Measurements from ENCODE around the gene PKIB.

PKIB gene

DNA sequence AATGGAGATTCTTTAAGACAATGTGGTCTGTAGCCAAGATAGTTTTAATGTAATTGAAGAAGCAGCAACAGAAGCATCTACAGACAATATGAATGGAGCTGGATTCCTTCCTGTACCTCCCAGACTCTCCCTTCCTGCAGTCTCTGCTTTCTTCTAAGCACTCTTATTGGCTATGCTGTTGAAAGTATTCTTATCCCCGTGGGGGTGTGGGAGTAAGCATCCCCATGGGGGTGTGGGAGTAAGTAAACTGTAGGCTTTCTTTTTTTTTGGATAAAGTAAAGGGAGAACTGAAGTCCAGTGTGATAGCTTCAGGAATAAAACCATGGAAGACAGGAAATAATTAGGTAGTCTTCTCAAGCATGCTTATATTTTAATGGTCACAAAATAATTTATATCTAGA lies 4.1 kb downstream of the PKIB start:
- H3K4me3 Mint-ChIP-seq: no peak overlapping the region
- TF ChIP-seq, protein P1, sequence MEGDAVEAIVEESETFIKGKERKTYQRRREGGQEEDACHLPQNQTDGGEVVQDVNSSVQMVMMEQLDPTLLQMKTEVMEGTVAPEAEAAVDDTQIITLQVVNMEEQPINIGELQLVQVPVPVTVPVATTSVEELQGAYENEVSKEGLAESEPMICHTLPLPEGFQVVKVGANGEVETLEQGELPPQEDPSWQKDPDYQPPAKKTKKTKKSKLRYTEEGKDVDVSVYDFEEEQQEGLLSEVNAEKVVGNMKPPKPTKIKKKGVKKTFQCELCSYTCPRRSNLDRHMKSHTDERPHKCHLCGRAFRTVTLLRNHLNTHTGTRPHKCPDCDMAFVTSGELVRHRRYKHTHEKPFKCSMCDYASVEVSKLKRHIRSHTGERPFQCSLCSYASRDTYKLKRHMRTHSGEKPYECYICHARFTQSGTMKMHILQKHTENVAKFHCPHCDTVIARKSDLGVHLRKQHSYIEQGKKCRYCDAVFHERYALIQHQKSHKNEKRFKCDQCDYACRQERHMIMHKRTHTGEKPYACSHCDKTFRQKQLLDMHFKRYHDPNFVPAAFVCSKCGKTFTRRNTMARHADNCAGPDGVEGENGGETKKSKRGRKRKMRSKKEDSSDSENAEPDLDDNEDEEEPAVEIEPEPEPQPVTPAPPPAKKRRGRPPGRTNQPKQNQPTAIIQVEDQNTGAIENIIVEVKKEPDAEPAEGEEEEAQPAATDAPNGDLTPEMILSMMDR (IDR thresholded peaks at IDR 0.05): no peak
- H3K9me3 Mint-ChIP-seq: peaks cover 9% of the 10 kb centered on the region
- no peak for DNase-seq
- H3K36me3 Mint-ChIP-seq (ENCODE audit: low read depth): peaks cover 19% of the 10 kb centered on the region
- no peak overlapping the region for H3K27ac Mint-ChIP-seq
- peaks cover 31% of the 10 kb centered on the region for H3K27me3 Mint-ChIP-seq (ENCODE audit: low read depth, poor library complexity)
- H3K4me1 Mint-ChIP-seq: peaks cover 13% of the 10 kb centered on the region

DNA sequence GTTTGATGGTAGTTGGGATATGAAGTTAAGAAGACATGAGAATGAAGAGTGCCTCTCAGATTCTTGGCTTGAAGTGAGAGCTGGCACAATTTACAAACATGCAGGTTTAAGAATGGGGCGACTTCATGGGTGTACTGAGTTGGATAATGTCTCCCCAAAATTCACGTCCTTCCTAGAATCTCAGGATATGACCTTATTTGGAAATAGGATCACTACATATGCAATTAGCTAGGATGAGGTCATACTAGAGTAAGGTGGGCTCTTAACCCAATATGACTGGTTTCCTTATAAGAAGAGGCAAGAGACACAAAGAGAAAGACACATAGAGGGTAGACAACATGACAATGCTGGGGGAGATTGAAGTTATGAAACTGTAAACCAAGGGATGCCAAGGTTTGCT lies 5.2 kb downstream of the PKIB start:
- H3K27me3 Mint-ChIP-seq (ENCODE audit: low read depth, poor library complexity): peaks cover 24% of the 10 kb centered on the region
- no peak overlapping the region for H3K4me3 Mint-ChIP-seq
- DNase-seq: no peak
- peaks cover 19% of the 10 kb centered on the region for H3K36me3 Mint-ChIP-seq (ENCODE audit: low read depth)
- peaks cover 9% of the 10 kb centered on the region for H3K9me3 Mint-ChIP-seq
- no peak overlapping the region for H3K27ac Mint-ChIP-seq
- H3K4me1 Mint-ChIP-seq: peaks cover 6% of the 10 kb centered on the region
- TF ChIP-seq, protein P1 (IDR thresholded peaks at IDR 0.05): no peak

DNA sequence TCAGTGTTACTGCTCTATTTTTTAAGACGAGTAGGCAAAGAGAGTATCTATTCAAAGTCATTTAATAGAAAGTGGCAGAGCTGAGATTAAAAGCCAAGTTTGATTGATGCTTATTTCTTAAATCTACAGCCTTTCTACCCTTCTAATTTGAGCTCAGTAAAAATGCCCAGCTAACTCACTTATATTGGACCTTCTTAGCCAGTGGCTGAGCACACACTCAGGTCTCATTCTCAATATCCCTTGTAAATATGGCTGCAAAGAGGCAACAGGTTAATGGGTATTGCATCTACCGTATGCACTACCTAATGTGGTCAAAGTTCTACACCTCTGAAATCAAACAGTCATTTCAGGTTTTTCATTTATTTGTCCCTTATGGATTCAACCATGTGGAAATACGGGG lies 6.7 kb downstream of the PKIB start:
- H3K27me3 Mint-ChIP-seq (ENCODE audit: low read depth, poor library complexity): peaks cover 9% of the 10 kb centered on the region
- TF ChIP-seq, protein P1 (IDR thresholded peaks at IDR 0.05): no peak
- no peak overlapping the region for H3K4me3 Mint-ChIP-seq
- peaks cover 19% of the 10 kb centered on the region for H3K36me3 Mint-ChIP-seq (ENCODE audit: low read depth)
- H3K9me3 Mint-ChIP-seq: peaks cover 9% of the 10 kb centered on the region
- H3K4me1 Mint-ChIP-seq: peaks cover 7% of the 10 kb centered on the region
- no peak overlapping the region for H3K27ac Mint-ChIP-seq
- DNase-seq: no peak

DNA sequence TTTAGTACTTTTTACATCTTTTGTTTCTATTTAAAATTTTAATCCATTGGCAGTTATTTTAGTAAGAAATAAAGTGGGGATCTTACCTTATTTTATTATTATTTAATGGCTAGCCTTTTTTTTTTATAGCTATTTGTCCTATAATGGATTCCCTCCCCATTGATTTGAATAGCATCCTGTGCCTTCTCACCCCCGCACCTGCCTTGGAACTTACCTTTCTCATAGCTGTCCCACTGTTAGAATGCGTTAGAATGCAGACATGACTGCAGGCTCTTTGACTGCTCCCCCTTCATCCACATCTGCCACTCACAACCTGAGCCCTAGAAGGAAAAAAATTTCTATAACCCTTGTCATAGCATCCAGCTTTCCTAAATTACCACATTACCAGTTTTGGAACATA lies 9.1 kb downstream of the PKIB start:
- TF ChIP-seq, protein P1 (IDR thresholded peaks at IDR 0.05): no peak
- Mint-ChIP-seq H3K27ac (no peak overlapping the region), H3K27me3 (ENCODE audit: low read depth, poor library complexity) (peaks cover 7% of the 10 kb centered on the region), H3K4me3 (no peak overlapping the region), H3K36me3 (ENCODE audit: low read depth) (peaks cover 15% of the 10 kb centered on the region), H3K9me3 (peaks cover 9% of the 10 kb centered on the region), H3K4me1 (peaks cover 15% of the 10 kb centered on the region)
- no peak for DNase-seq

DNA sequence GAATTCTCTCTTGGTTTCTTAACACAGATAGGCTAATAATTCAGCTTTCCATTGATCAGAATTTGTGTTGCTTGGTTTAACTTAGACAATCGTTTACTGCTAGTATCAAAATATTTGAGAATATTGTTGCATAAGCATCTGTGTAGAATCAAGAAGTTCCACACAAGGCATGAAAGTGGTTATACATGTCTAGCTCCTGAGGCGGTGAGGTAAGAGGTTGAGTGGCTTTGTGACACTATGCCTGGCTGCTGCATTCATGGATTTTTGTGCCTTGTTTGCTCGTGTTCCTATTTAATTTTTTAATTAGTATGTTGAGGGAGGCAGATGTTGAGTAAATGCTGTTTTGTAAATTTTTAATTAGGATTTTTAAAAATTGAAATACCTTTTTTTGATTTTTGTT lies 10.2 kb downstream of the PKIB start:
- Mint-ChIP-seq H3K9me3 (peaks cover 4% of the 10 kb centered on the region), H3K36me3 (ENCODE audit: low read depth) (peaks cover 10% of the 10 kb centered on the region), H3K27me3 (ENCODE audit: low read depth, poor library complexity) (peaks cover 7% of the 10 kb centered on the region), H3K4me1 (peaks cover 15% of the 10 kb centered on the region), H3K27ac (no peak overlapping the region), H3K4me3 (no peak overlapping the region)
- no peak for DNase-seq
- TF ChIP-seq, protein P1 (IDR thresholded peaks at IDR 0.05): no peak

DNA sequence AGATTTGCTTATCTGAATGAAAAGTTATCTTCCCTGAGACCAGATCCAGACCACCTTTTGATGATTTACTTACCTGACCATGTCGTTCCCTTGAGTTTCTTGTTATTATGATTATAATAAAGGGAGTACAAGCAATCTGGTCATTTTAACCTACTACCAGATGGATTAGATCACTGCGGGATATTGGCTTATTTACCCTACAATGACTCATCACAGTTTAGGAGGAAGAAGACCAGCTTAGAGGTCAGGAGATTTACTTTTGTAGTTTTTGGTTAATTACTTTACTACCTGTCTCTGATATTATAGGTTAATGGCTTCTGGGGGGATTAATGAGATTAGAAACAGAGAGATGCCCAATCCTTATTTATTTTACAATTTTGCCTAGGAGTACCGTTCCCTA lies 10.7 kb downstream of the PKIB start:
- Mint-ChIP-seq H3K27me3 (ENCODE audit: low read depth, poor library complexity) (peaks cover 7% of the 10 kb centered on the region), H3K9me3 (peaks cover 3% of the 10 kb centered on the region), H3K36me3 (ENCODE audit: low read depth) (peaks cover 5% of the 10 kb centered on the region), H3K4me3 (no peak overlapping the region), H3K27ac (no peak overlapping the region), H3K4me1 (peaks cover 15% of the 10 kb centered on the region)
- no peak for DNase-seq
- TF ChIP-seq, protein P1 (IDR thresholded peaks at IDR 0.05): no peak

All from nephron progenitor cell (in vitro differentiated cells).